Measurements from ENCODE around the gene TAS2R60. TPM values are rescaled to one million over a fixed set of nuclear protein-coding genes. Genes with fewer than 3 reads are reported as not detected.

Gene TAS2R60
- total RNA-seq, 4 donors from 2014 or later = 0.40 TPM; not detected in 3

GRCh38 chr7:143396182-143396581 lies 47.1 kb upstream of the TAS2R60 start:
- no peaks in the 10 kb centered on the region for H3K36me3 ChIP-seq
- no peaks in the 10 kb centered on the region for H3K27me3 ChIP-seq
- peaks cover 0 to 43% (median 21%) of the 10 kb centered on the region in 3 donors for H3K4me1 ChIP-seq
- H3K27ac ChIP-seq = peak overlapping the region in 1 of 4 donors; percentile 33
- no peak for ATAC-seq
- no peak overlapping the region for H3K4me3 ChIP-seq
- no peaks in the 10 kb centered on the region for H3K9me3 ChIP-seq
- WGBS, 2 donors (ENCODE audit: low coverage in 1 of 2) = 80 to 96% methylated on average over 4 to 5 of the region's 7 CpGs
- TF ChIP-seq EP300 (IDR thresholded peaks at IDR 0.05) (no peak), POLR2A (IDR thresholded peaks at IDR 0.05) (no peak), CTCF (IDR thresholded peaks at IDR 0.05) (no peak), POLR2AphosphoS5 (IDR thresholded peaks at IDR 0.05) (no peak)

GRCh38 chr7:143396625-143397556 lies 46.4 kb upstream of the TAS2R60 start:
- Histone ChIP-seq H3K36me3 (no peaks in the 10 kb centered on the region), H3K27me3 (no peaks in the 10 kb centered on the region), H3K4me1 (peaks cover 0 to 35% (median 14%) of the 10 kb centered on the region in 3 donors), H3K9me3 (no peaks in the 10 kb centered on the region), H3K27ac (no peak overlapping the region), H3K4me3 (no peak overlapping the region)
- WGBS, 2 donors (ENCODE audit: low coverage in 1 of 2) = 60 to 90% methylated on average over 1 to 2 of the region's 28 CpGs
- ATAC-seq = no peak
- TF ChIP-seq POLR2AphosphoS5 (IDR thresholded peaks at IDR 0.05) (no peak), EP300 (IDR thresholded peaks at IDR 0.05) (no peak), CTCF (IDR thresholded peaks at IDR 0.05) (no peak), POLR2A (IDR thresholded peaks at IDR 0.05) (no peak)

- H3K36me3 ChIP-seq = no peaks in the 10 kb centered on the region
- 87 to 90% methylated on average over 10 of the region's 16 CpGs for WGBS, 2 donors (ENCODE audit: low coverage in 1 of 2)
- no peak overlapping the region for H3K4me3 ChIP-seq
- H3K27ac ChIP-seq = no peak overlapping the region
- no peaks in the 10 kb centered on the region for H3K9me3 ChIP-seq
- no peaks in the 10 kb centered on the region for H3K27me3 ChIP-seq
- peaks cover 0 to 25% (median 6%) of the 10 kb centered on the region in 3 donors for H3K4me1 ChIP-seq
- no peak for TF ChIP-seq POLR2AphosphoS5 (IDR thresholded peaks at IDR 0.05)
- TF ChIP-seq CTCF (IDR thresholded peaks at IDR 0.05) = no peak
- no peak for TF ChIP-seq POLR2A (IDR thresholded peaks at IDR 0.05)
- no peak for TF ChIP-seq EP300 (IDR thresholded peaks at IDR 0.05)
- no peak for ATAC-seq
Measured at GRCh38 chr7:143397710-143398530, 45.3 kb upstream of the TAS2R60 start.

- no peaks in the 10 kb centered on the region for H3K9me3 ChIP-seq
- H3K27ac ChIP-seq = no peak overlapping the region
- no peak for ATAC-seq
- no peak overlapping the region for H3K4me3 ChIP-seq
- peaks cover 0 to 18% (median 0%) of the 10 kb centered on the region in 3 donors for H3K4me1 ChIP-seq
- TF ChIP-seq POLR2A (IDR thresholded peaks at IDR 0.05) (no peak), CTCF (IDR thresholded peaks at IDR 0.05) (no peak), POLR2AphosphoS5 (IDR thresholded peaks at IDR 0.05) (no peak), EP300 (IDR thresholded peaks at IDR 0.05) (no peak)
- no peaks in the 10 kb centered on the region for H3K36me3 ChIP-seq
- WGBS, 2 donors (ENCODE audit: low coverage in 1 of 2) = 100% methylated on average over 4 of the region's 14 CpGs; no CpG with 5 or more reads in 1 of the 2 donors
- no peaks in the 10 kb centered on the region for H3K27me3 ChIP-seq
Measured at GRCh38 chr7:143398616-143399015, 44.6 kb upstream of the TAS2R60 start.

Measured in gastroesophageal sphincter (tissue), 4 donors.